T47D (cell line): ENCODE results near the gene FOXD4L4.
"Not testable (repeated sequence)": the region's sequence is repeated elsewhere in the genome, so short reads cannot be mapped to it uniquely, and the experiment has no call there.

Experiments
- DNase-seq, 2 experiments: peaks; one replicate each; pipeline versions ENCODE4 v3.0.0 to v3.0.0-alpha.2; 2011 to 2012; ENCODE audit warnings: low read depth in 1 of 2, low spot score in 1 of 2
- in situ Hi-C: cut with HindIII; loops from 2 replicates; pipeline ENCODE4 v1.10.0; 2016; ENCODE audit warnings: low sequenced_read_pairs, low pct_unique_long_range_greater_than_20kb

Gene FOXD4L4

DNA sequence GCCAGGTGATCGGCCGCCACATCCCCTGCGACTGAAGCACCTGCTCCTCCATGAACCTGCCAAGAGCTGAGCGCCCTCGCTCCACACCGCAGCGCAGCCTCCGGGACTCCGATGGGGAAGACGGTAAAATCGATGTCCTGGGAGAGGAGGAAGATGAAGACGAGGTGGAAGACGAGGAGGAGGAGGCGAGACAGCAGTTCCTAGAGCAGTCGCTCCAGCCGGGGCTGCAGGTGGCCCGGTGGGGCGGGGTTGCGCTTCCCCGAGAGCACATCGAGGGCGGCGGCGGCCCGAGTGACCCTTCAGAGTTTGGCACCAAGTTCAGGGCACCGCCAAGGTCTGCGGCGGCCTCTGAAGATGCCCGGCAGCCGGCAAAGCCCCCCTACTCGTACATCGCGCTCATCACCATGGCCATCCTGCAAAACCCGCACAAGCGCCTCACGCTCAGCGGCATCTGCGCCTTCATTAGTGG lies at the start of gene FOXD4L4:
Gene FOXD4L4 (plus strand): TSS at position 51 of the 469 bp plus-strand sequence. CDS start 0 bp downstream, at position 51.
- DNase-seq, in situ Hi-C loops: not testable (repeated sequence)

DNA sequence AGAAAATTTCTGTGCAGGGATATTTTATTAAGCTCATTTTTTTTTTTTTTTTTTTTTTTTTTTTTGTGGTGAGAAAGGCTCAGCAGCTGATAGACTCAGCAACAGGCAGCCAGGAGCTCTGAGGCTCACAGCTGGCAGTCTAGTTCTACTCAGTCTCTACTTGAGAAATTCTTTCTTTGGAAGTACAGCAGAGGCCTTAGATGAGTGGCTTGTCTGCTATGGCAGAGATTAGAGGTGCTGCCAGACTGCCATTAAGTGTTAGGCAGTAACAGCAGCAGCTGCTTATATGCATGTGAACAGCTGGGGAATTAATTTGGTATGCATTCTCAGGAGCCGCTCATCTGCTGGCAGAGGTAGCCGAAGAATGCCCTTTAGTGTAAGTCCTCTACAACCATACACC lies 33.4 kb upstream of the FOXD4L4 start:
- in situ Hi-C loops, DNase-seq: not testable (repeated sequence)

DNA sequence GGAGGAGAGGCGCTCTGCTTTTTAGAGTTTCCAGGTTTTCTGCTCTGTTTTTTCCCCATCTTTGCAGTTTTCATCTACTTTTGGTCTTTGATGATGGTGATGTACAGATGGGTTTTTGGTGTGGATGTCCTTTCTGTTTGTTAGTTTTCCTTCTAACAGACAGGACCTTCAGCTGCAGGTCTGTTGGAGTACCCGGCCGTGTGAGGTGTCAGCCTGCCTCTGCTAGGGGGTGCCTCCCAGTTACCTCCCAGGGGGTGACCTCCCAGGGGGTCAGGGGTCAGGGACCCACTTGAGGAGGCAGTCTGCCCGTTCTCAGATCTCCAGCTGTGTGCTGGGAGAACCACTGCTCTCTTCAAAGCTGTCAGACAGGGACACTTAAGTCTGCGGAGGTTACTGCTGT lies 22.5 kb upstream of the FOXD4L4 start:
- in situ Hi-C loops, DNase-seq: not testable (repeated sequence)

DNA sequence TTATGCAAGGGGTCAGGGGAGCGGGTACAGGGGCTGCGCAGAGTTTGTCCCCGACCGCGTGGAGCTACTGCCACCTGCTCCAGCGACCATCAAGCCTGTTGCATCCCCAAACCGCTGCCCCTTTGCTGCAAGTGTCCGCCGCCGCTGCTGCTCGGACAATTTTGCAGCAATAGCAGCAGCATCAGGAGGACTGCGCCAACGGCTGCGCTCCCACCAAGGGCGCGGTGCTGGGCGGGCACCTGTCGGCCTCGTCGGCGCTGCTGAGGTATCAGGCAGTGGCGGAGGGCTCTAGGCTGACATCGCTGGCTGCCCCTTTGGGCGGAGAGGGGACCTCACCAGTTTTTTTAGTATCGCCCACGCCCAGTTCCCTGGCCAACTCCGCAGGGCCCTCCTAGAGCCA lies 1.2 kb downstream of the FOXD4L4 start:
- DNase-seq, in situ Hi-C loops: not testable (repeated sequence)
